ENCODE measurements around the gene CLTC.

DNA sequence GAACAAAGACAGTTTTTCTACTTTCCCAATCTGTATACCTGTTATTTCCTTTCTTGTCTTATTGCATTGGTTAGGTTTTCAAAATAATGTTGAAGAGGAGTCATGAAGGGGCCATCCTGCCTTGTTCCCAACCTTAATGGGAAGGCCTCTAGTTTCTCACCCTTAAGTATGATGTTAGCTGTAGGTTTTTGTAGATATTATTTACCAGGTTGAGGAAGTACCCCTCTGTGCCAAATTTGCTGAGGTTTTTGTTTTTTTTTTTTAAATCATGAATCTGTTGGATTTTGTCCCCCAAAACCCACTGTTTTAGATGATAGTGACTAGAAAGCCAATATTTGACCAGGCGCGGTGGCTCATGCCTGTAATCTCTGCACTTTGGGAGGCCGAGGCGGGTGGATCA lies 124.1 kb downstream of the CLTC start:
- TF ChIP-seq, protein P1, sequence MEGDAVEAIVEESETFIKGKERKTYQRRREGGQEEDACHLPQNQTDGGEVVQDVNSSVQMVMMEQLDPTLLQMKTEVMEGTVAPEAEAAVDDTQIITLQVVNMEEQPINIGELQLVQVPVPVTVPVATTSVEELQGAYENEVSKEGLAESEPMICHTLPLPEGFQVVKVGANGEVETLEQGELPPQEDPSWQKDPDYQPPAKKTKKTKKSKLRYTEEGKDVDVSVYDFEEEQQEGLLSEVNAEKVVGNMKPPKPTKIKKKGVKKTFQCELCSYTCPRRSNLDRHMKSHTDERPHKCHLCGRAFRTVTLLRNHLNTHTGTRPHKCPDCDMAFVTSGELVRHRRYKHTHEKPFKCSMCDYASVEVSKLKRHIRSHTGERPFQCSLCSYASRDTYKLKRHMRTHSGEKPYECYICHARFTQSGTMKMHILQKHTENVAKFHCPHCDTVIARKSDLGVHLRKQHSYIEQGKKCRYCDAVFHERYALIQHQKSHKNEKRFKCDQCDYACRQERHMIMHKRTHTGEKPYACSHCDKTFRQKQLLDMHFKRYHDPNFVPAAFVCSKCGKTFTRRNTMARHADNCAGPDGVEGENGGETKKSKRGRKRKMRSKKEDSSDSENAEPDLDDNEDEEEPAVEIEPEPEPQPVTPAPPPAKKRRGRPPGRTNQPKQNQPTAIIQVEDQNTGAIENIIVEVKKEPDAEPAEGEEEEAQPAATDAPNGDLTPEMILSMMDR (IDR thresholded peaks at IDR 0.05 in 4 of 5, conservative IDR thresholded peaks at IDR 0.05 in 1 of 5), result no peak
- TF ChIP-seq POLR2A (IDR thresholded peaks at IDR 0.05), result no peak

Measured in gastrocnemius medialis (tissue), 4 donors.